ENCODE measurements around the gene TRAF1. TPM values are rescaled to one million over a fixed set of nuclear protein-coding genes. Genes with fewer than 3 reads are reported as not detected.

TRAF1 gene
- polyA plus RNA-seq, 1 donor from 2014 or later, result 0.89 TPM

DNA sequence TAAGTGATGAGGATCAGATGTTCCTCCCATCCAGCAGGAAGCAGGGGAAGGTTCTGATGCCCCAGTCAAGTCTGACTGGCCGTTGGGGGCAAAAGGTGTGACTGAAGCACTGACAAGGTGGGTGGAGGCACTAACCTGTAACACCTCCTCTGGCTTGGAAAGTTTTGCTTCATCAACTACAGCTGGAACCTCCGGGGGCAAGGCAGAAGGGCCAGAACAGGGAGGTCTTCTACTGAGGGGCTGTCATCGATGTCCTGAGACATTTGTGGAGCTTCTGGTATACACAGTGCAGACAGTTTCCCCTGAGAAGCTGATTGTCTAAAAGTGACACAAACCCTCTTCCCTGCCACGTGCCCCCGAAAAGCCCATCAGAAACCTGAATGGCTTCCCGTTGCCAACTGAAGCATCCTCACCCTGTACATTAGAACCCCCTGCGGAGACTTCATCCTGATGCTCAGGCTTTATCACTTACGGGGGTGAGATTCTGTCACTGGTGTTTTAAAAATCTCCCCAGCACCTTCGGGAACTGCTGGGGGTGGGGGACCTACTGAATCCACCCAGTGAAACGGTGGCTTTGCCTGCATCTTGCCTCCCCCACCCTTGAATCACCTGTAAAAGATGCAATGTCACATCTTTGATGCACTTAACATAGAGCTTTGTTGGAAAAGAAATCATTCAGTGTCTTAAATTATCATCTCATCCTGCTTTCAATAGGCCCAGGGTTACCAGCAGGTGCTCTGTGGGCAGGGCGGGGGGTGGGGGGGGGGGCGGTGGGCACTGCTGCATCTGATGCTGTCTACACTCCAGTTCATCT lies 24.6 kb downstream of the TRAF1 start:
- H3K9ac ChIP-seq (ENCODE audit: low read length), result no peak overlapping the region
- no peaks in the 10 kb centered on the region for H3K9me2 ChIP-seq (ENCODE audit: insufficient read depth, low read length)
- H3K4me3 ChIP-seq (ENCODE audit: low read length), result no peak overlapping the region
- H3K4me2 ChIP-seq (ENCODE audit: low read length), result no peak overlapping the region
- TF ChIP-seq POLR2AphosphoS5 (IDR thresholded peaks at IDR 0.05) (no peak), EZH2 (IDR thresholded peaks at IDR 0.05; ENCODE audit: borderline replicate concordance, insufficient read depth, low read length, poor library complexity, severe bottlenecking) (no peak), EP300 (conservative IDR thresholded peaks at IDR 0.05; ENCODE audit: poor library complexity, severe bottlenecking) (no peak), MXI1 (conservative IDR thresholded peaks at IDR 0.05; ENCODE audit: poor library complexity, severe bottlenecking) (no peak), SMC3 (conservative IDR thresholded peaks at IDR 0.05; ENCODE audit: poor library complexity) (no peak), RAD21 (conservative IDR thresholded peaks at IDR 0.05) (no peak), TAF1 (IDR thresholded peaks at IDR 0.05; ENCODE audit: low read depth) (no peak)
- TF ChIP-seq, protein P1, sequence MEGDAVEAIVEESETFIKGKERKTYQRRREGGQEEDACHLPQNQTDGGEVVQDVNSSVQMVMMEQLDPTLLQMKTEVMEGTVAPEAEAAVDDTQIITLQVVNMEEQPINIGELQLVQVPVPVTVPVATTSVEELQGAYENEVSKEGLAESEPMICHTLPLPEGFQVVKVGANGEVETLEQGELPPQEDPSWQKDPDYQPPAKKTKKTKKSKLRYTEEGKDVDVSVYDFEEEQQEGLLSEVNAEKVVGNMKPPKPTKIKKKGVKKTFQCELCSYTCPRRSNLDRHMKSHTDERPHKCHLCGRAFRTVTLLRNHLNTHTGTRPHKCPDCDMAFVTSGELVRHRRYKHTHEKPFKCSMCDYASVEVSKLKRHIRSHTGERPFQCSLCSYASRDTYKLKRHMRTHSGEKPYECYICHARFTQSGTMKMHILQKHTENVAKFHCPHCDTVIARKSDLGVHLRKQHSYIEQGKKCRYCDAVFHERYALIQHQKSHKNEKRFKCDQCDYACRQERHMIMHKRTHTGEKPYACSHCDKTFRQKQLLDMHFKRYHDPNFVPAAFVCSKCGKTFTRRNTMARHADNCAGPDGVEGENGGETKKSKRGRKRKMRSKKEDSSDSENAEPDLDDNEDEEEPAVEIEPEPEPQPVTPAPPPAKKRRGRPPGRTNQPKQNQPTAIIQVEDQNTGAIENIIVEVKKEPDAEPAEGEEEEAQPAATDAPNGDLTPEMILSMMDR (IDR thresholded peaks at IDR 0.05; ENCODE audit: poor library complexity, severe bottlenecking), result no peak
- TF ChIP-seq, protein P2, sequence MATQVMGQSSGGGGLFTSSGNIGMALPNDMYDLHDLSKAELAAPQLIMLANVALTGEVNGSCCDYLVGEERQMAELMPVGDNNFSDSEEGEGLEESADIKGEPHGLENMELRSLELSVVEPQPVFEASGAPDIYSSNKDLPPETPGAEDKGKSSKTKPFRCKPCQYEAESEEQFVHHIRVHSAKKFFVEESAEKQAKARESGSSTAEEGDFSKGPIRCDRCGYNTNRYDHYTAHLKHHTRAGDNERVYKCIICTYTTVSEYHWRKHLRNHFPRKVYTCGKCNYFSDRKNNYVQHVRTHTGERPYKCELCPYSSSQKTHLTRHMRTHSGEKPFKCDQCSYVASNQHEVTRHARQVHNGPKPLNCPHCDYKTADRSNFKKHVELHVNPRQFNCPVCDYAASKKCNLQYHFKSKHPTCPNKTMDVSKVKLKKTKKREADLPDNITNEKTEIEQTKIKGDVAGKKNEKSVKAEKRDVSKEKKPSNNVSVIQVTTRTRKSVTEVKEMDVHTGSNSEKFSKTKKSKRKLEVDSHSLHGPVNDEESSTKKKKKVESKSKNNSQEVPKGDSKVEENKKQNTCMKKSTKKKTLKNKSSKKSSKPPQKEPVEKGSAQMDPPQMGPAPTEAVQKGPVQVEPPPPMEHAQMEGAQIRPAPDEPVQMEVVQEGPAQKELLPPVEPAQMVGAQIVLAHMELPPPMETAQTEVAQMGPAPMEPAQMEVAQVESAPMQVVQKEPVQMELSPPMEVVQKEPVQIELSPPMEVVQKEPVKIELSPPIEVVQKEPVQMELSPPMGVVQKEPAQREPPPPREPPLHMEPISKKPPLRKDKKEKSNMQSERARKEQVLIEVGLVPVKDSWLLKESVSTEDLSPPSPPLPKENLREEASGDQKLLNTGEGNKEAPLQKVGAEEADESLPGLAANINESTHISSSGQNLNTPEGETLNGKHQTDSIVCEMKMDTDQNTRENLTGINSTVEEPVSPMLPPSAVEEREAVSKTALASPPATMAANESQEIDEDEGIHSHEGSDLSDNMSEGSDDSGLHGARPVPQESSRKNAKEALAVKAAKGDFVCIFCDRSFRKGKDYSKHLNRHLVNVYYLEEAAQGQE (IDR thresholded peaks at IDR 0.05; ENCODE audit: borderline replicate concordance), result no peak
- no peaks in the 10 kb centered on the region for H3K79me2 ChIP-seq (replicated peaks; ENCODE audit: insufficient read depth, low read length)
- no peak overlapping the region for H2AFZ ChIP-seq (ENCODE audit: low read depth, low read length)
- H4K20me1 ChIP-seq (ENCODE audit: insufficient read depth), result no peaks in the 10 kb centered on the region
- no peak overlapping the region for H3K27ac ChIP-seq (ENCODE audit: low read length)
- H3F3A ChIP-seq (ENCODE audit: insufficient read depth, low read length, poor library complexity, severe bottlenecking), result no peaks in the 10 kb centered on the region
- no peaks in the 10 kb centered on the region for H3K36me3 ChIP-seq (ENCODE audit: insufficient read depth, low read length)
- H3K9me3 ChIP-seq (ENCODE audit: low read length), result no peaks in the 10 kb centered on the region
- H3K27me3 ChIP-seq (ENCODE audit: insufficient read depth, low read depth, low read length), result no peaks in the 10 kb centered on the region

DNA sequence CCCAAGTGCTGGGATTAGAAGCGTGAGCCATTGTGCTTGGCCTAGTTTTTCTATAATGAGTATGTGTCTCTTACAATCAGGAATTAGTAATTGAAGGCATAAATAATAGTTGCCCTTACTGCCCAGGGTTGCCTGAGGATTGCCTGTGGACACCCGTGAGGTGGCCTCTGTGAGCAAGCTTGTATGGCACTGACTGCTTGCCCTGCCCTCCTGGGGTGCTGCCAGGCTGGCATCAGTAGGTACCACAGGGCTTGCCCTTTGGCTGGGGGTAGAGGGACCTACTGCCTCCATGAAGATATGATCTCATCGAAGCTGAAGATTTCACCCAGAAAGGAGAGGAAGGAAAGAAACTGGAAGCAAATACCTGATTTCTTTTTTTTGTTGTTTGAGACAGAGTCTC lies 25.8 kb downstream of the TRAF1 start:
- no peaks in the 10 kb centered on the region for H3F3A ChIP-seq (ENCODE audit: insufficient read depth, low read length, poor library complexity, severe bottlenecking)
- H3K9me2 ChIP-seq (ENCODE audit: insufficient read depth, low read length), result no peaks in the 10 kb centered on the region
- no peaks in the 10 kb centered on the region for H3K9me3 ChIP-seq (ENCODE audit: low read length)
- H3K4me2 ChIP-seq (ENCODE audit: low read length), result no peak overlapping the region
- no peak overlapping the region for H2AFZ ChIP-seq (ENCODE audit: low read depth, low read length)
- H3K27me3 ChIP-seq (ENCODE audit: insufficient read depth, low read depth, low read length), result no peaks in the 10 kb centered on the region
- no peak overlapping the region for H3K27ac ChIP-seq (ENCODE audit: low read length)
- no peaks in the 10 kb centered on the region for H3K36me3 ChIP-seq (ENCODE audit: insufficient read depth, low read length)
- no peaks in the 10 kb centered on the region for H4K20me1 ChIP-seq (ENCODE audit: insufficient read depth)
- H3K9ac ChIP-seq (ENCODE audit: low read length), result no peak overlapping the region
- TF ChIP-seq TAF1 (IDR thresholded peaks at IDR 0.05; ENCODE audit: low read depth), result no peak
- TF ChIP-seq, protein P1 (IDR thresholded peaks at IDR 0.05; ENCODE audit: poor library complexity, severe bottlenecking), result no peak
- no peak for TF ChIP-seq EP300 (conservative IDR thresholded peaks at IDR 0.05; ENCODE audit: poor library complexity, severe bottlenecking)
- no peak for TF ChIP-seq POLR2AphosphoS5 (IDR thresholded peaks at IDR 0.05)
- TF ChIP-seq, protein P2 (IDR thresholded peaks at IDR 0.05; ENCODE audit: borderline replicate concordance), result no peak
- no peak for TF ChIP-seq SMC3 (conservative IDR thresholded peaks at IDR 0.05; ENCODE audit: poor library complexity)
- no peak for TF ChIP-seq MXI1 (conservative IDR thresholded peaks at IDR 0.05; ENCODE audit: poor library complexity, severe bottlenecking)
- no peak for TF ChIP-seq EZH2 (IDR thresholded peaks at IDR 0.05; ENCODE audit: borderline replicate concordance, insufficient read depth, low read length, poor library complexity, severe bottlenecking)
- TF ChIP-seq RAD21 (conservative IDR thresholded peaks at IDR 0.05), result no peak
- no peaks in the 10 kb centered on the region for H3K79me2 ChIP-seq (replicated peaks; ENCODE audit: insufficient read depth, low read length)
- no peak overlapping the region for H3K4me3 ChIP-seq (ENCODE audit: low read length)

Measured in neural cell (in vitro differentiated cells).